Measurements from ENCODE around the gene TRDN.

GRCh38 chr6:123648020-123648580 lies 11.3 kb upstream of the TRDN start:
- no peak for TF ChIP-seq CTCF (conservative IDR thresholded peaks at IDR 0.05; ENCODE audit: low read length)
- no peak for TF ChIP-seq EZH2phosphoT487 (IDR thresholded peaks at IDR 0.05; ENCODE audit: borderline replicate concordance)
